HG02678 (cell line): Measurements from ENCODE around the gene ATOX1.
A peak's percentile ranks its signal among the peaks of the same experiment; 100 is the strongest.
"Not testable (repeated sequence)": the region's sequence is repeated elsewhere in the genome, so short reads cannot be mapped to it uniquely, and the experiment has no call there.

Source experiments
- ATAC-seq: cut with Tn5 transposase; IDR thresholded peaks from one replicate; pipeline ENCODE4 v1.9.1; 2021; ENCODE audit warnings: mild to moderate bottlenecking, moderate library complexity; ENCODE audit not compliant: unreplicated experiment

Gene ATOX1

GRCh38 chr5:151734064-151734408 is 24.4 kb downstream of the ATOX1 start:
- ATAC-seq: no peak

GRCh38 chr5:151733358-151734063 is 24.9 kb downstream of the ATOX1 start:
- no peak for ATAC-seq

GRCh38 chr5:151730381-151730780 is 28.1 kb downstream of the ATOX1 start:
- no peak for ATAC-seq

GRCh38 chr5:151729597-151729996 is 28.8 kb downstream of the ATOX1 start:
- ATAC-seq: not testable (repeated sequence)

- no peak for ATAC-seq
These were observed 34.1 kb downstream of the ATOX1 start for GRCh38 chr5:151724360-151724759.

GRCh38 chr5:151722546-151722945 is 35.9 kb downstream of the ATOX1 start:
- no peak for ATAC-seq

GRCh38 chr5:151721812-151722391 is 36.5 kb downstream of the ATOX1 start:
- ATAC-seq: no peak

- peak; percentile 84 for ATAC-seq
These were observed 37.3 kb downstream of the ATOX1 start for GRCh38 chr5:151721087-151721646.

GRCh38 chr5:151720215-151720614 is 38.2 kb downstream of the ATOX1 start:
- no peak for ATAC-seq

GRCh38 chr5:151719228-151720000 is 39.0 kb downstream of the ATOX1 start:
- ATAC-seq: no peak

GRCh38 chr5:151718646-151719045 is 39.8 kb downstream of the ATOX1 start:
- ATAC-seq: no peak

GRCh38 chr5:151718153-151718552 is 40.3 kb downstream of the ATOX1 start:
- no peak for ATAC-seq

GRCh38 chr5:151717416-151717815 is 41.0 kb downstream of the ATOX1 start:
- ATAC-seq: no peak

GRCh38 chr5:151709109-151709735 is 49.2 kb downstream of the ATOX1 start:
- no peak for ATAC-seq

GRCh38 chr5:151708126-151708525 is 50.3 kb downstream of the ATOX1 start:
- ATAC-seq: no peak

- no peak for ATAC-seq
These were observed 50.9 kb downstream of the ATOX1 start for GRCh38 chr5:151707567-151707966.

- no peak for ATAC-seq
These were observed 51.5 kb downstream of the ATOX1 start for GRCh38 chr5:151706906-151707305.

- ATAC-seq: no peak
These were observed 54.7 kb downstream of the ATOX1 start for GRCh38 chr5:151703780-151704179.

GRCh38 chr5:151703227-151703626 is 55.2 kb downstream of the ATOX1 start:
- peak; percentile 93 for ATAC-seq

- ATAC-seq: no peak
These were observed 57.6 kb downstream of the ATOX1 start for GRCh38 chr5:151700820-151701219.

GRCh38 chr5:151700296-151700695 is 58.1 kb downstream of the ATOX1 start:
- ATAC-seq: no peak
